ENCODE results near the gene RAB3IL1. TPM values are rescaled to one million over a fixed set of nuclear protein-coding genes. Genes with fewer than 3 reads are reported as not detected.

The RAB3IL1 gene
- total RNA-seq, 1 experiment from 2014 or later: 2.3 TPM

DNA sequence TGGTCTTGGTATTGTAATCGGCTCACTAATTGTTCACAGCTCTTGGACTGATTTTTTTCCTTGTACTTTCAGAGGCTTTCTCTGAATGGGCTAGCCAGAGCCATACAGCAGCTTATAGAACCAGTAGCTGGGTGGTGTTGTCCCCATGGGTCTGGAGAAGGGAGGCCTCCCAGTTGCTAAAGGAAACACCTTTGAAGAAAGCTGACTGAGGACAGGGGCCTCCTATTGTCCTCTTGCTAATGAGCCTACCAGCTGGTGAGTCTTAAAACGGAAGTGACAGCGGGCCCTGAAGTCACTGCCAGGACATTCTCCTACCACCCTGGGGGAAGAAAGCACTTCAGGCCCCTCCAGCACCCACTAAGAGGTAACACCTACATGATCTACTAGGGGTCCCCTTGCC, 36.0 kb downstream of the RAB3IL1 start:
- ChIA-PET CTCF (interaction anchor here (0.6 to 3.4 kb wide), 7 partner anchors 10 to 227 kb away, joined by 3 to 20 read pairs (median 6); no protein-coding TSS in a partner anchor), POLR2A (interaction anchor here (0.7 to 2.1 kb wide), 2 partner anchors 61 to 81 kb away, joined by 5 to 6 read pairs; no protein-coding TSS in a partner anchor)
- no peak for DNase-seq (ENCODE audit: unreplicated experiment)
- no peak overlapping the region for H3K27ac Mint-ChIP-seq (ENCODE audit: low read depth, unreplicated experiment)
- no peaks in the 10 kb centered on the region for H3K9me3 Mint-ChIP-seq (ENCODE audit: unreplicated experiment)
- intact Hi-C loops (cut with micrococcal nuclease): no loop called here
- no peaks in the 10 kb centered on the region for H3K27me3 Mint-ChIP-seq (ENCODE audit: insufficient read depth, unreplicated experiment)
- peaks cover 1% of the 10 kb centered on the region for H3K36me3 Mint-ChIP-seq (ENCODE audit: insufficient read depth, unreplicated experiment)
- peaks cover 17% of the 10 kb centered on the region for H3K4me1 Mint-ChIP-seq (ENCODE audit: insufficient read depth, unreplicated experiment)
- TF ChIP-seq CTCF (IDR thresholded peaks at IDR 0.05; ENCODE audit: unreplicated experiment): no peak
- H3K4me3 Mint-ChIP-seq (ENCODE audit: unreplicated experiment): no peak overlapping the region
- no TSS peak for BruUV-seq (replicated peaks)

DNA sequence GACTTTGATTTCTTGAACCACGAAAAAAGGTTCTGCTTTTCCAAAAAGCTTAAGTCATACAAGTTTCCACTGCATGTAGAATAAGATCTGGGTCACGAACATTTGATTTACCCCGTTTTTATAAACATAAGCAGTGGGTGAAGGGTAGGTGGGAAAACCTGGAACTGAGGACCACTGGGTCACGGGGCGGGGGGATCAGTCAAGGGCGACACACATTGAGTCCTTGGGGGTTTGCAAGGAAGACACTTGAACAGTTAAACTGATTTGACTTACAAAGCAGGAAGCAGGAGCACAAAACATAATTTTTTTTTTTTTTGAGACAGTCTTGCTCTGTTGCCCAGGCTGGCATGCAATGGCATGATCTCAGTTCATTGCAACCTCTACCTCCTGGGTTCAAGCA, 36.9 kb downstream of the RAB3IL1 start:
- POLR2A ChIA-PET: interaction anchor here (0.6 kb wide), 1 partner anchor 88 kb away, joined by 3 read pairs; the partner anchor contains the start of genes FEN1 and TMEM258
- CTCF ChIA-PET: interaction anchor here (0.6 to 3.4 kb wide), 6 partner anchors 9 to 201 kb away, joined by 3 to 20 read pairs (median 8); no protein-coding TSS in a partner anchor
- H3K4me3 Mint-ChIP-seq (ENCODE audit: unreplicated experiment): no peak overlapping the region
- peaks cover 17% of the 10 kb centered on the region for H3K4me1 Mint-ChIP-seq (ENCODE audit: insufficient read depth, unreplicated experiment)
- H3K36me3 Mint-ChIP-seq (ENCODE audit: insufficient read depth, unreplicated experiment): peaks cover 6% of the 10 kb centered on the region
- intact Hi-C loops (cut with micrococcal nuclease): no loop called here
- BruUV-seq (replicated peaks): no TSS peak
- H3K9me3 Mint-ChIP-seq (ENCODE audit: unreplicated experiment): no peaks in the 10 kb centered on the region
- no peaks in the 10 kb centered on the region for H3K27me3 Mint-ChIP-seq (ENCODE audit: insufficient read depth, unreplicated experiment)
- DNase-seq (ENCODE audit: unreplicated experiment): no peak
- H3K27ac Mint-ChIP-seq (ENCODE audit: low read depth, unreplicated experiment): no peak overlapping the region
- no peak for TF ChIP-seq CTCF (IDR thresholded peaks at IDR 0.05; ENCODE audit: unreplicated experiment)

DNA sequence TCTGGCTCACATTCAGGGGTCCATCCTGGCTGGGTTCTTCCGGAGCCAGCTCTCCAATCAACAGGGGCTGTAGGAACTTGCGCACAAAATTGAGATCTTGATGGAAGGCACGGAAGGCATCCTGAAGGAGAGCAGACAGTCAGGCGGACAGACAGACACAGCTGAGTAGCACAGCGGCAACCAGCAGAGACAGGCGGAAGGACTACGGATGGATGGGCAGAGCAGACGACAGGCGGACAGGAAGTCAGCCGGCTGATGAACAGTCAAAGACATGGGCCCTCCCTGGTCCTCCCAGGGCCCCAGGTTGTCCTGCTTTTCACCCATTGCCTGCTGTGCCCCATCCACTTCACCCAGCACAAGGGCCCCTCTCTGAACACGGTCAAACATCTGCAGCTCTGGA, 37.3 kb downstream of the RAB3IL1 start:
- TF ChIP-seq CTCF (IDR thresholded peaks at IDR 0.05; ENCODE audit: unreplicated experiment): no peak
- intact Hi-C loops (cut with micrococcal nuclease): no loop called here
- CTCF ChIA-PET: interaction anchor here (0.6 to 3.4 kb wide), 5 partner anchors 9 to 82 kb away, joined by 3 to 20 read pairs (median 5); no protein-coding TSS in a partner anchor
- H3K4me1 Mint-ChIP-seq (ENCODE audit: insufficient read depth, unreplicated experiment): peaks cover 17% of the 10 kb centered on the region
- H3K4me3 Mint-ChIP-seq (ENCODE audit: unreplicated experiment): no peak overlapping the region
- POLR2A ChIA-PET: no interaction called here
- DNase-seq (ENCODE audit: unreplicated experiment): no peak
- no TSS peak for BruUV-seq (replicated peaks)
- H3K36me3 Mint-ChIP-seq (ENCODE audit: insufficient read depth, unreplicated experiment): peaks cover 6% of the 10 kb centered on the region
- no peak overlapping the region for H3K27ac Mint-ChIP-seq (ENCODE audit: low read depth, unreplicated experiment)
- no peaks in the 10 kb centered on the region for H3K27me3 Mint-ChIP-seq (ENCODE audit: insufficient read depth, unreplicated experiment)
- H3K9me3 Mint-ChIP-seq (ENCODE audit: unreplicated experiment): no peaks in the 10 kb centered on the region

DNA sequence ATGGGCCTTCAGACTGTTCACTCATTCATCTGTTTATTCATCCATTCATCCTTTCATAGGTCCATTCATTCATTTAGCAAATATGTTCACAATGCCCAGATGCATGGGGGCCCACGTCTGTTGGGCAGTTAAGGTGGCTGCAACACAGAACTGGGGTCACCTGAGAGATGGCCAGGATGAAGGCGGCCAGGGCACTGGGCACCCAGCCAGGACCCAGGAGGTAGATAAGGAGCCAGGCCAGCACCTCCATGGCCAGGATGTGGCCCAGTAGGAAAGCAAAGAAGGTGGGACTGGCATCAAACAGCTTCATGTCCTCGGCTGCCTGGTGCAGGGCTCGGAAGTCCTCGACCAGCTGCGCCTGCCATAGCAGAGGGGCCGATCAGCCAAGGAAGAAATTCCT, 38.2 kb downstream of the RAB3IL1 start:
- Mint-ChIP-seq H3K27me3 (ENCODE audit: insufficient read depth, unreplicated experiment) (no peaks in the 10 kb centered on the region), H3K4me3 (ENCODE audit: unreplicated experiment) (no peak overlapping the region), H3K27ac (ENCODE audit: low read depth, unreplicated experiment) (no peak overlapping the region), H3K9me3 (ENCODE audit: unreplicated experiment) (no peaks in the 10 kb centered on the region), H3K4me1 (ENCODE audit: insufficient read depth, unreplicated experiment) (peaks cover 22% of the 10 kb centered on the region), H3K36me3 (ENCODE audit: insufficient read depth, unreplicated experiment) (peaks cover 6% of the 10 kb centered on the region)
- DNase-seq (ENCODE audit: unreplicated experiment): no peak
- BruUV-seq (replicated peaks): no TSS peak
- intact Hi-C loops (cut with micrococcal nuclease): no loop called here
- CTCF ChIA-PET: interaction anchor here (0.6 to 1.5 kb wide), 4 partner anchors 63 to 378 kb away, joined by 3 to 6 read pairs (median 4); no protein-coding TSS in a partner anchor
- POLR2A ChIA-PET: no interaction called here
- TF ChIP-seq CTCF (IDR thresholded peaks at IDR 0.05; ENCODE audit: unreplicated experiment): no peak

Data from MCF 10A (cell line).